ENCODE results near the gene TTC19.
A peak's percentile ranks its signal among the peaks of the same experiment; 100 is the strongest.
"Not testable (repeated sequence)": the region's sequence is repeated elsewhere in the genome, so short reads cannot be mapped to it uniquely, and the experiment has no call there.

Gene TTC19

DNA sequence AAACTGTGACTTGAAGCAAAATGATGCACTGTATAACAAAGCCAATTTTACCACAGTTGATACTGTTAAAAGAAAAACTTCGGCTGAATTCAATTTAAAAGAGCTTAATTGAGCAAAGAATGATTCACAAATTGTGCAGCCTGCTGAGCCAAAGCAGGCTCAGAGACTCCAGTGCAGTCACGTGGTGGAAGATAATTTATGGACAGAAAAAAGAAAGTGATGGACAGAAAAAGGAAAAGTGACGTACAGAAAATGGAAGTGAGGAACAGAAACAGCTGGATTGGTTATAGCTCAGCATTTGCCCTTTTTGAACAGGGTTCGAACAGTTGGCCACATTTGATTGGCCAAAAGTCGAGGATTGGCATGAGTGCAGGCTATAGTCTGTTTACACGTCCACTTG is 25.8 kb upstream of the TTC19 start:
- DNase-seq = no peak

DNA sequence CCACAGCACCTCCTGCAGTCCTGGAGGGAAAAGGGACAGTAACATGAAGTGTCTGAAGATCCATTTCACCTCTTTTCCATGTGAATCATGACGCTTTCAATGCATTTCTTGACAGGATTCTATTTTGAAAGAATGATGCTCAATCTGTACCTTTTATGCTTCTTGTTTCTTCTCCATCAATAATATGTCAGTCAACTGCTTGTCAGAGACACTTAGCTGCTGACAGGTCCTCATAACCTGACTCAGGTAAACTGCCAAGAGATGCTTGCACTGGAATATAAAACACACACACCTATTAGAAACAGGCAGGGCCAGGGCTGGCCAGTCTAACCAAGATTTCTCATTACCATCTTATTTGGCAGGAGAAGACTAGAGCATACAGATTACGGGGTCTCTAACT is 21.7 kb upstream of the TTC19 start:
- no peak for DNase-seq

DNA sequence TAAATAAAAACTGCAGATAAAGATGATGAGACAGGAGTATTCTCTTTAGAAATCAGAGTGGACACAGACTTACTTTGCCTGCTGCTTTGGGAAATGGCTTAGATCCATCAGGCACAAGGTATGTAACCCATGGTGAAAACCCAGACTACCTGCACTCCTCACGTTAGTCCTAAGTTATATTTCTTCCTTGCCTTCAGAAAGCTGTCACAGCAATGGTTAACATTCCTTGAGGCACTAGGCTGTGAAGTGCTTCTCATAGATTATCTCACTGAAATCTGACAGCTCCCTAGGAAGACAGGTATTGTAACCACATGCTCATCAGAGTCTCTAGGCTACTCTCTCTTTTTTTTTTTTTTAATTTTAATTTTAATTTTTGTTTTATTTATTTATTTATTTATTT is 21.0 kb upstream of the TTC19 start:
- DNase-seq = no peak

DNA sequence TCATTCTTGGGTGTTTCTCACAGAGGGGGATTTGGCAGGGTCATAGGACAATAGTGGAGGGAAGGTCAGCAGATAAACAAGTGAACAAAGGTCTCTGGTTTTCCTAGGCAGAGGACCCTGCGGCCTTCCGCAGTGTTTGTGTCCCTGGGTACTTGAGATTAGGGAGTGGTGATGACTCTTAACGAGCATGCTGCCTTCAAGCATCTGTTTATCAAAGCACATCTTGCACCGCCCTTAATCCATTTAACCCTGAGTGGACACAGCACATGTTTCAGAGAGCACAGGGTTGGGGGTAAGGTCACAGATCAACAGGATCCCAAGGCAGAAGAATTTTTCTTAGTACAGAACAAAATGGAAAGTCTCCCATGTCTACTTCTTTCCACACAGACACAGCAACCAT is 20.6 kb upstream of the TTC19 start:
- DNase-seq = not testable (repeated sequence)

DNA sequence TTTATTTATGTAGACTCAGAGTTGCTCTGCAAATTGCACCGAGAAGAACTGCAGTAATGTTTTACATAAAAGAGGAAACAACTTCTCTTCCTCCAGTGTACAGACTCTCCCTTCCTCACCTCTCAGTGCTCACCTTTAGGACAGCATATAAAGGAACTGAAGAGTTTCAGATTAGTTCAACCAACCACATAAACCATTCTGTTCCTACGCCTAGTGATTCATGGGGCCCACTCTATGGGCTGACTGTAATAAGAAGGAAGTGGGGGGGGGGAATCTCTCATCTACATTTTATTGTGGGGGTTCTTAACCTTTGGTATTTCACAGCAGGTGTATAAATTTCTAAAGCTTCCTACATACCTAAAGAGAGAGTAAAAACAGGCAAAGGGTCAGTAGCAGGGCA is 18.4 kb upstream of the TTC19 start:
- DNase-seq = peak; percentile 35

DNA sequence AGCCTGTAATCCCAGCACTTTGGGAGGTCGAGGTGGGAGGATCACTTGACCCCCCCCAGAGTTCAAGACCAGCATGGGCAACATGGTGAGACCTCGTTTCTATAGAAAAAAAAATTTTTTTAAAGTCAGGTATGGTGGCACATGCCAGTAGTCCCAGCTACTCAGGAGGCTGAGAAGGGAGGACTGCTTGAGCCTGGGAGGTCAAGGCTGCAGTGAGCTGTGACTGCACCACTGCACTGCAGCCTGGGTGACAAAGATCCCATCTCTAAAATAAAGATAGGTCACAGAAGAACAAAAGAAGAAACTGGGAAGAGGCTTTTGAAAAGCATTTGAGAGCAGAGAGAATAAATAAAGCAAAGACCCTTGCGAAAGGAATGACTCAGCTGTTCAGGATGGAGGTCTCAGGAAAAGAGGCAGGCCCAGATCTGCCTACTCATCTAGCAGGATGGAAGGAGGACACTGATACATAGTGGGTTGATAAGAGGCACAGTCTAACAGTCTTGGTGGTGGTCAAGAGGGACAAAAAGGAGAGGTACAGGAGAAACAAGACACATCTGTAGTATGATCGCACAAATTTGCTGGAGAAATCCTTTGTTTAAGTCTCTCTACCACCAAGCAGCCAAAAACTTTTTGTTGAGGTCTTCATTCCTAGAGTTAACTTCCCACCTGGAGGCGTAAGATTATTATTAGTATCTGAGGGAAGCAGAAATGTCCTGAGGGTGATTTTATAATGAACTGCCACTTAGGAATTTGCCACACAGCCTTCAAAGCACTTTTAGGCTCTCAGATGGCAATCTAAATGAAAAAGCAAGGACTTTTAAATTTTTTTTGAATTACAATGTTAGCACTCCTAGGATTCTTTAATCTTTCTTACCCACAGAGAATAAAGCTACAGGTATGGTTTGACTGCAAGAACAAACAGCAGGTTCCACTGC is 17.7 kb upstream of the TTC19 start:
- DNase-seq = no peak

DNA sequence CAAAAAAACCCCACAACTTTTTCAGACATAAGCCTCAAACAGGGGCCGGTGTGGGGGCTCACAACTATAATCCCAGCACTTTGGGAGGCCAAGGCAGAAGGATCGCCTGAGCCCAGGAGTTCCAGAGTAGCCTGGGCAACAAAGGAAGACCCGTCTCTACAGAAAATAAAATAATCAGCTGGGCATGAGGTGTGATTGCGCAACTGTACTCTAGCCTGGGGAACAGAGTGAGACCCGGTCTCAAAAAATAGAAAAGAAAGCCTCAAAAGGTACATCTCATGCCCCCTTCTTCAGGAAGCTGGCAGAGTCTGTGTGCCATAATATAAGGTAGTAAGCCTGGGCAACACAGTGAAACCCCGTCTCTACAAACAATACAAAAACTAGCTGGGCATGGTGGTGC is 3.3 kb upstream of the TTC19 start:
- no peak for DNase-seq

DNA sequence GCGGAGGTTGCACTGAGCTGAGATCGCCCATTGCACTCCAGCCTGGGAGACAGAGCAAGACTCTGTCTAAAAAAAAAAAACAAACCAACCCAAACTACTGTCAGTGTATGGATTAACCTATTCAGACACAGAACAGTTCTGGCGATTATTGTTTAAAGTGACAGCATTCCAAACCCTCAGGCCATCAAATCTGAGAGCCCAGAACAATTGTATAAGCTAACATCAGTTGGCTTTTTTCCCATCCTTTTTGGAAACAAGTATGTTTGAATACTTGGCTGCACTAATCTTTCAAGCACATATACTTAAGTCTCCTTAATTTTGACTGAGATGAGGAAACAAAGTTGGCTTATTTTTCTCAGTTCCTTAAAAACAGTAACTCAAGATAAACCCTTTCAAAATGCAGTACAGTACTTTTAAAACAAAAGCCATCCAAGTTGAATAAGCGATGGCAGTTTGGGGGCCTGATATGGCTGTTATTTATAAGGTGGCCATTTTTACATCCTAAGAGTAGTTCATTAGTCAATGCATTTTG is 1.5 kb upstream of the TTC19 start:
- peak; percentile 54 for DNase-seq

DNA sequence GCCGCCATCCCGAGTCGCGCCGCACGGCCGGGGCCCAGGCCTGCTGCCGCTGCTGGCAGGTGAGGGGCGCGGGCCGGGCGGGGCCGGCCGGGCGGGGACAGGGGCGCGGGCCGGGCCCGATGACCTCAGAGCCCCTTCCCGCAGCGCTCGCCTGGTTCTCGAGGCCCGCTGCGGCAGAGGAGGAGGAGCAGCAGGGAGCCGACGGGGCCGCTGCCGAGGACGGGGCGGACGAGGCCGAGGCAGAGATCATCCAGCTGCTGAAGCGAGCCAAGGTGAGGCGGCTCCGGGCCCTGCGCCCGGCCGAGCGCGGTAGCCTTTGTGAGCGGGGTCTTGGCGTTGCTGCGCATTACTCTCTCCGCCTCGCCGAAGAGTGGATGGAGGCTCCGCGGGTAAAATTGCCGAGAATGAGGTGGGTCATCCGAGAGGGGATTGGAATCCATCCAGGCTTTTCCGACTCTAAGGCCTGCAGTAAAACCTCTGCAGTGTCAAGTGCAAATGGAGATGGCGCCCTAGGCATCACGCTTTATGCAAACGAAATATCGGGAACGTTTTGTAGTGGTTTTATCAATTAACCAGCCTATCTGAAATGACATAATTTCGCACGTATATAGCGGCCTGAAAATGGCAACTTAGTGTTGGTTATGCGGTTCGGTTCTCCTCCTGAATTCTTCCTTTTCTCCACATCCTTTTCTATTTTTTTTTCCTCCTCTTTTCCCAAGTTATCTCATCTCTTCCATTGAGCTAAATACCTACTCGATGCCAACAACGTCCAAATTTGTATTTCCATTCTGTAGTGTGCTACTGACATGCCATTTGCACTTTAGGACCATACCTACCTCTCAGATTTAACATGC is 577 bp downstream of the TTC19 start:
- peak; percentile 34 for DNase-seq

DNA sequence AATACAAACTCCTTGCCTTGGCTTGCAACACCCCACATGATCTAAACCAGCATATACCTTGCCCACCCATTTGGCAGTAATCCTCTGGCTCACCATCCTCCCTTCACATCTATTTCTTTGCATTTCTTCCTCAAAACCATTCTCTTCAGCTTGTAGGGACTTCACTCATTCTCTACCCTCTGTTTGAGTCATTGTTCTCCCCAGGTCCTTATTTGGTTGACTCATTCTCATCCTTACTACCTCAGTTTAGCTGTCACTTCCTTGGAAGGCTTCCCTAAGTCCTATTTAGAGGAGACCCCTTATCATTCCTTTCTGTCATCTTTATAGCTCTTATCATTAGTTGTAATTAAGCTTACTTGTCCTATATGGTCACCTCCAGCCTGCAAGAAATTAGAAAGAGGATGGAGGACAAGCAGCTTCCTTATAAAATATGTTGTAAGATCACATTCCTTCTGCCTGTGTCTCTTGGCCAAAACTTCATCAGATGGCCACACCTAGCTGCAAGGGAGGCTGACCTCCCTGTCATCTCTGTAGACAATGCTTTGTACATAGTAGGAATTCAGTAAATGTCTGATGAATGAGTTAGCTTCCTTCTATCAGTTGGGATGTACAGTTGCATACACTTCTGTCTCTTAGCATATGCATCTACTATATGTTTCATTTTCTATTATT is 1.7 kb downstream of the TTC19 start:
- peak; percentile 32 for DNase-seq

DNA sequence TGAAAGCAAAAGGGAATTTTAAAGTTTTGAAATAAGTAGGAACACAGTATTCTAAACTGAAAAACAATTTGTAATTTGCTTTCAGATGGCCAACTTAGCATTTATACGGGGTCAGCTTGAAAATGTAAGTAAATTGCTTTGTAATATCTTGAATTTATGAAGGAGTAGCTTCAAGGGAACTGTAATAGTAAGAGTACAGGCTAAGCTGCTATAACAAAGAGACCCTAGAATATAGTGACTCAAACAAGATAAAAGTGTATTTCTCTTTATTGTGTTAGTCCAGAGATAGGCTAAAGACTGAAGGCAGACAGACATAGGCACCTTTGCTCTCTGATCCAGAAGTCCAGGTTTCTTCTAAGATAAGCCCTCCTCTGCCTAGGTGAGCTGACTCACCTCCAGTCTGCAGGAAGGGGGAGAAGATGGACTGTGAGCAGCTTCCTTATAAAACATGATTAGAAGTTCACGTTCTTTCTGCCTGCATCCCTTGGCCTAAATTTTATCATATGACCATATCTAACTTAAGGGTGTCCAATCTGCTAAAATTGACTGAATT is 3.2 kb downstream of the TTC19 start:
- no peak for DNase-seq

DNA sequence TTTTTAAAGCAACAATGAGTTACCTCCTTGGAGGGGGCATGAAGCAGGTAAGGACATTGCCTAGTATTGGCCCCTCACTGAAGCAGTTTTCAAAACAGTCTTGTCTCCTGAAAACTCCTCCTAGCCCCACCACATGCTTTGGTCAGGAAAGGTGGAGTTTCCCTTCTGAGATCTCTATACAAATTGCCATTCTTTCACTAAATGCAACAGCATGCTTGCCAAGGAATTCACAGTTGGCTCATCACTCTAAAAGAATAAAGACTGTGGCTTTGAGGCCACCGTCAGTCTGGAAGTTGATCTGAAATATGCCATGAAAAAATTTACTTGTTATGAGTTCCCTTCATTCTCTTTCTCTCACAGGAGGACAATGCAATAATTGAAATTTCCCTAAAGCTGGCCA is 4.2 kb downstream of the TTC19 start:
- no peak for DNase-seq

DNA sequence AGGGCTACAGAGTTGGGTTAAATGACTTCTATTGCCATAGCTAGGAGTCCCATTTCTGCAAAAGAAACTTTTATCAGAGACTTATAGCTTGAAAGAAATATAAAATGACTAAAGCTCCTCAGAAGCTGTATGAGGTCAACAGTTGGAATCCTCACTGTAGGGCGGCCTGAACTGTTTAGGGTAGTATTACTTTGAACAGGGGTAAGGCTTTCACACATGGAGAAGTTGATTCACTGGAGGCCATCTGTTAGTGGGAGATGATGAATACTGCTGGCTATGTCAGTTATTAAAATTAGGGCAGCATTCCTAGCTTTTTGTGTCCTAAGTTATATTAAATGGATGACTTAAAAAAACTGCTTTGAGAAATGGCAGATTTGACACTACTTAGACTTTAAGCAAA is 6.0 kb downstream of the TTC19 start:
- DNase-seq = no peak

DNA sequence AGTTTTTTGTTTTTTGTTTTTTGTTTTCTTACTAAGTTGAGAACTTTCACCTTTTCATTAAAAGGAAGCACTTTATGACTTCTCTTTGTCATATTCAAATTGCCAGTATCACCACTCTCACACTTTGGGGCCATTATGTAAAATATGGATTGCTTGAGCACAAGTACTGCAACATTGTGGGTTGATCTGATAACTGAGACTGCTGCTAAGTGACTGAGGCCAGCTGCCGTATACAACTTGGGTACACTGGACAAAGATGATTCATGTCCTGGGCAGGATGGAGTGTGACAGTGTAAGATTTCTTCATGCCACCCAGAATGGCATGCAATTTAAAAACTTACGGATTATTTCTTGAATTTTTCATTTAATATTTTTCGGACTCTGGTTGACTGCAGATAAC is 7.8 kb downstream of the TTC19 start:
- DNase-seq = no peak

DNA sequence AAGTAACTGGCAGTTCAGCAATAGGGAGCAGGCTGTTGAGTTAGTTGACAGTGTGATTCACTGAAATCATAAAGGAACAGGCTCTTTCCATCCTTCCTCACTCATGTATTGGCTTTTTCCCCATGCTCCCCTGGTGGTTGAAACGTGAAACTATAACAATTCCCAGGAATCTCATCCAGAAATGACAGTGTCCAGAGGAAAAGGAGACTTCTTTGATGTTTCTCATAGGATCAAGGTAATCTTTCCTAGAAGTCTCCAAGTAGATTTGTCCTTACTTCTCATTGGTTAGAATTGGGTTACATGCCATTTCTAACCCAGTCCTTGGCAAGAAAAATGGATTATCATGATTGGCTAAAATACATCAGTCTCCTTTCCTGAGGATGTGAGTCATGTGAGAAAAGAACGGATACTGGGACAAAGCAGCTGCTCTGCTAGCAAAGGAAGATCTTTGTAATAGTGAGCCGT is 14.4 kb downstream of the TTC19 start:
- no peak for DNase-seq

DNA sequence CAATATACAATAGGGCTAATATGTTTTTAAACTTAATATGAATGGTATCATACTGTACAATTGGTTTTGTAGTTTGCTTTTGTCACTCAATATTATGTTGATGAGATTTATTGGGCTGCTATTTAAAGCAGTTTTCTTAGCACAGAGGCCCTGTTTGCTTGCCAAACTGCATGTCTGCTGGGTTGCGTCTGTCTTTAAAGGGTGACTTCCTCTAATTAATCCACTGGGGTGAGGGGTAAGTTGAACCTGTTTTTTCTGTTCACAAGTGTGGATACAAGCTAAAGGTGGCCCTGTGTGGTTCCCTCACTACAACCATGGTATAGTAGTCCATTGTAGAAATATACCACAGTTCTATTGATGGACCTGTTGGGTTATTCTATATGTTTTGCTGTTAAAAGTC is 19.7 kb downstream of the TTC19 start:
- DNase-seq = no peak

DNA sequence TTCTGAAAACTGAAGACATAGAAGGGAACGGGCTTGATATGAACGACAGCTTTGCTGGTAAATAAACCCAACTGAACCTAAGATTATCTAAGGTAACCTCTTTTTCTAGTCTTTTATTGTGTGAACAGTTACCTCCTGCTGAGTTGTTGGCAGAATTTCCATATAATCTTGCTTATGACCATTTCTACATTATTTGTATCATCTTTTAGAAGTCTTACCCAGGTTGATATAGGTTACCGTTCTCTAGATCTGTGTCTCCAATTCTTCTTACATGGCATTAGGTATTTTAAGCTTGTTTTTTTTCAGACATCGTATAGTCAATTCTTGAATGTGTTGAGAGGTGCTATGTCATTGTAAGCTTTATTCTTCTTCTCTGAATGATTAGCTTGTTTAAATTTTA is 24.3 kb downstream of the TTC19 start:
- no peak for DNase-seq

DNA sequence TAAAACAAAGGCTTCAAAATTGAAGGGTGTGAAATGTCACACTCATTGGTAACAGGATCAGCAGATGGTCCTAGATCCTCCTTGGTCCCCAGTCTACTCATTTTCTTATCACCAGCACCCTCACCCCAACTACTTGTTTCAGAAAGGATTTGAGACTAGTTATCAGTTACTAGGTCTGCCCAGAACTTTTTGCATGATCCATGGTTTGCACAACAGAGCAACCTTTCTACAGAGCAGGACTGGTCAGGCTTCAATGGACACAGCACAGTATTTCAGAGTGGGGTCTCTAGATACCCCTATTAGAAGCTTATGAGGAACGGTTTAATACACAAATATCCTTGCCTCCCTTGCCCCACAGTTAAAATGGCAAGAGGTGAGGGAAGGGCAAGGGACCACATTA is 25.6 kb downstream of the TTC19 start:
- no peak for DNase-seq

DNA sequence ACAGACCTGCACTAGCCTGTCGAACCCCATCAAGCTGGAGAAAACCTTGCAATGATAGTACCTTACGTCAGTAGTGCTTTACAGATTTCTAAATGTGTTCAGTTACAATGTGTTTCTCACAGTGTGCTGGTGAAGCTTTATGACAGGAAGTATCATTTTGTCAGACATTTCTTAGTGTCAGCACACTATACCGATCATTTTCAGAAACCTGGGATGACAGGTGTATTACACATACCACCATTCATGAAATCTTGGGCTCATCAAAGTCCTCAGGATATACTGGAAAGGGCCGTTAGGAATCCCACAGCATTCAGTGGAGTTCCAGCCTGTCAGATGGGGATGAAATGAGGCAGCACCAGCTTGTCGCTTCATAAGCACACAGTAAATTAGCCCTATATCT is 27.3 kb downstream of the TTC19 start:
- no peak for DNase-seq

DNA sequence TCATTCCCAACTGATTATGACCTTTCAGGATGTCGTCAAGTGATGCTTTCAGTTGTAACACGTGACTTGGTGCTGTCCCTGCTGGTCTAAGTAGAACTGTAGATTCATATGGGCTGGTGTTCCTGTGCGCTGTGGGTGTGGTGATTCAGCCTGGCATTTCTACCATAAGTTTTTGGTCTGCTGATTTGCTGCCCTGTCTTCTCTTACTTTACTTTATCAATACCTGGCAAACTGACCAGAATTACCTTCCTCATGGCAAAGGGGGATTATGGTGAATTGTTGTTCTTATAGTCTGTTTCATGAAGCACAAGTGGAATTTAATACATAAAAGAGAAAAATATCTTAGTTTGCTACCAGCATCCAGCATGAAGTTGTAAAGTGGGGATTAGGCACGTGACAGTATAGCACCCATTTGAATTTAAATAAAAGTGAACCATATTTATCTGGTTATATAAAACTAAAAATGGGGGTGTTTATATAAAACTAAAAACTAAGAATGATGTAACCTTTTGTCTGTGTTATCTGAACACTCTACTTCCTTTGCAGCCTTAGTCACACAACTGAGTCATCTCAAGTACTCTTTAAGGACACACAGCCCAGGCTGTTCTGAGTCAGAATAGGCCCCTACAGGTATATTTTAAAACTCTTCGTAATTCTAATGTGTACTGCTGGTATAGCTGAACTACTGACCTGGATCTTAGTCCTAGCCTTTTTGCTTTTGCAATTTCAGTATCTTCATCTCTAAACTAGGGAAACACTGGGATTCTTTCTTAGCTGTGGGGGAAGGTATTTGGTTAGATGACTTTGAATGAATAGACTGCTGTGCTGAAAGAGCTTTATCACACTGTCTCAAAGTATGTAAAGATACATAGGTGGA is 28.3 kb downstream of the TTC19 start:
- DNase-seq = peak; percentile 62

DNA sequence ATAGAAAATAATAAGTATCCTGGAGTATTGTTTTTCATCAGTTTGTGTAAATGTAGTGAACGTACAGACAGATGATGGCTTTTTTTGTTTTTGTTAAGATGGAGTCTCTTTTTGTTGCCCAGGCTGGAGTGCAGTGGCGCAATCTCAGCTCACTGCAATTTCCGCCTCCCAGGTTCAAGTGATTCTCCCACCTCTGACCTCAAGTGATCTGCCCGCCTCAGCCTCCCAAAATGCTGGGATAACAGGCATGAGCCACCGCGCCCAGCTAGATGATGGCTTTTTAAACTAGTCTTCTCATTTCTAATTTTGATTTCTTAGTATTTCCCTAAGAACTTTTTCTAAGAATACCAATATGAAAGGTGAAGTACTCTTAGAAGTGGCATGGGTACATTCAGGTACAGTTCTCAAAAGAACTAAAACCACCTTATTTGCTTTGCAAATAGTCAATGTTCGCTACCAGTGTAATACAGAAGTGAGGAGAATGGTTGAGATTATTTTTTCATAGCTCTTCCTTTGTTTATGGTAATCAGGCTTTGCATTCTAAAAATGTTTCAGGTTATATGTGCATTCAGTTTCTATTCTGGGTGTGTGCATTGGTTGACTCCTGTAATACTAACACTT is 34.2 kb downstream of the TTC19 start:
- DNase-seq = no peak
